ENCODE results near the gene HAUS7. TPM values are rescaled to one million over a fixed set of nuclear protein-coding genes. Genes with fewer than 3 reads are reported as not detected.

HAUS7 gene
- polyA plus RNA-seq, 1 donor from 2014 or later: 27.7 TPM

DNA sequence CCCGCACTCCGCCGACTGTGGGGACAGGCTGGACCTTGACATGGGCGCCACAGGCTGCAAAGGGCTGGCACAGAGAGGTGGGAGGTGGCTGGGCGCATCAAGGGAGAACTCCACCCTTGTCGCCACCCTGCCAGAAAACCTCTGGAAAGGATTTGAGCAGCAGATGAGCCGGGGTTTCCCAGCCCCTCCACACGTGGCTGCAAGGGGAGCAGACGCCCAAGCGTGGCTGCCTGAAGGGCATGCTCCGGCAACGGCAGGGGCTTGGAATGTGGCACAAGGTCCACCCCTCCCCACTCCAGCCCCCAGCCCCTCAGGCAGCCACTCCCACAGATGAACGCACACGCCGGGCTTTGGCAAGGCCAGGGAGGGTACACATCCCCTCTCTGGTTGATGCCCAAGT lies 29.0 kb upstream of the HAUS7 start:
- Histone ChIP-seq H3K9me3 (ENCODE audit: low read length) (no peaks in the 10 kb centered on the region), H3K4me3 (ENCODE audit: low read length) (no peak overlapping the region), H2AFZ (ENCODE audit: low read depth, low read length) (no peak overlapping the region), H3K4me2 (ENCODE audit: low read length) (no peak overlapping the region), H3F3A (ENCODE audit: insufficient read depth, low read length, poor library complexity, severe bottlenecking) (no peaks in the 10 kb centered on the region), H3K27me3 (ENCODE audit: insufficient read depth, low read depth, low read length) (no peaks in the 10 kb centered on the region), H3K27ac (ENCODE audit: low read length) (no peak overlapping the region), H3K79me2 (replicated peaks; ENCODE audit: insufficient read depth, low read length) (no peaks in the 10 kb centered on the region), H4K20me1 (ENCODE audit: insufficient read depth) (no peaks in the 10 kb centered on the region), H3K9ac (ENCODE audit: low read length) (no peak overlapping the region), H3K36me3 (ENCODE audit: insufficient read depth, low read length) (no peaks in the 10 kb centered on the region), H3K9me2 (ENCODE audit: insufficient read depth, low read length) (no peaks in the 10 kb centered on the region)
- TF ChIP-seq EP300 (conservative IDR thresholded peaks at IDR 0.05; ENCODE audit: poor library complexity, severe bottlenecking) (no peak), MXI1 (conservative IDR thresholded peaks at IDR 0.05; ENCODE audit: poor library complexity, severe bottlenecking) (no peak), SMC3 (conservative IDR thresholded peaks at IDR 0.05; ENCODE audit: poor library complexity) (no peak), TAF1 (IDR thresholded peaks at IDR 0.05; ENCODE audit: low read depth) (no peak), RAD21 (conservative IDR thresholded peaks at IDR 0.05) (no peak), EZH2 (IDR thresholded peaks at IDR 0.05; ENCODE audit: borderline replicate concordance, insufficient read depth, low read length, poor library complexity, severe bottlenecking) (no peak), POLR2AphosphoS5 (IDR thresholded peaks at IDR 0.05) (no peak)
- TF ChIP-seq, protein P1, sequence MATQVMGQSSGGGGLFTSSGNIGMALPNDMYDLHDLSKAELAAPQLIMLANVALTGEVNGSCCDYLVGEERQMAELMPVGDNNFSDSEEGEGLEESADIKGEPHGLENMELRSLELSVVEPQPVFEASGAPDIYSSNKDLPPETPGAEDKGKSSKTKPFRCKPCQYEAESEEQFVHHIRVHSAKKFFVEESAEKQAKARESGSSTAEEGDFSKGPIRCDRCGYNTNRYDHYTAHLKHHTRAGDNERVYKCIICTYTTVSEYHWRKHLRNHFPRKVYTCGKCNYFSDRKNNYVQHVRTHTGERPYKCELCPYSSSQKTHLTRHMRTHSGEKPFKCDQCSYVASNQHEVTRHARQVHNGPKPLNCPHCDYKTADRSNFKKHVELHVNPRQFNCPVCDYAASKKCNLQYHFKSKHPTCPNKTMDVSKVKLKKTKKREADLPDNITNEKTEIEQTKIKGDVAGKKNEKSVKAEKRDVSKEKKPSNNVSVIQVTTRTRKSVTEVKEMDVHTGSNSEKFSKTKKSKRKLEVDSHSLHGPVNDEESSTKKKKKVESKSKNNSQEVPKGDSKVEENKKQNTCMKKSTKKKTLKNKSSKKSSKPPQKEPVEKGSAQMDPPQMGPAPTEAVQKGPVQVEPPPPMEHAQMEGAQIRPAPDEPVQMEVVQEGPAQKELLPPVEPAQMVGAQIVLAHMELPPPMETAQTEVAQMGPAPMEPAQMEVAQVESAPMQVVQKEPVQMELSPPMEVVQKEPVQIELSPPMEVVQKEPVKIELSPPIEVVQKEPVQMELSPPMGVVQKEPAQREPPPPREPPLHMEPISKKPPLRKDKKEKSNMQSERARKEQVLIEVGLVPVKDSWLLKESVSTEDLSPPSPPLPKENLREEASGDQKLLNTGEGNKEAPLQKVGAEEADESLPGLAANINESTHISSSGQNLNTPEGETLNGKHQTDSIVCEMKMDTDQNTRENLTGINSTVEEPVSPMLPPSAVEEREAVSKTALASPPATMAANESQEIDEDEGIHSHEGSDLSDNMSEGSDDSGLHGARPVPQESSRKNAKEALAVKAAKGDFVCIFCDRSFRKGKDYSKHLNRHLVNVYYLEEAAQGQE (IDR thresholded peaks at IDR 0.05; ENCODE audit: borderline replicate concordance): no peak
- TF ChIP-seq, protein P2, sequence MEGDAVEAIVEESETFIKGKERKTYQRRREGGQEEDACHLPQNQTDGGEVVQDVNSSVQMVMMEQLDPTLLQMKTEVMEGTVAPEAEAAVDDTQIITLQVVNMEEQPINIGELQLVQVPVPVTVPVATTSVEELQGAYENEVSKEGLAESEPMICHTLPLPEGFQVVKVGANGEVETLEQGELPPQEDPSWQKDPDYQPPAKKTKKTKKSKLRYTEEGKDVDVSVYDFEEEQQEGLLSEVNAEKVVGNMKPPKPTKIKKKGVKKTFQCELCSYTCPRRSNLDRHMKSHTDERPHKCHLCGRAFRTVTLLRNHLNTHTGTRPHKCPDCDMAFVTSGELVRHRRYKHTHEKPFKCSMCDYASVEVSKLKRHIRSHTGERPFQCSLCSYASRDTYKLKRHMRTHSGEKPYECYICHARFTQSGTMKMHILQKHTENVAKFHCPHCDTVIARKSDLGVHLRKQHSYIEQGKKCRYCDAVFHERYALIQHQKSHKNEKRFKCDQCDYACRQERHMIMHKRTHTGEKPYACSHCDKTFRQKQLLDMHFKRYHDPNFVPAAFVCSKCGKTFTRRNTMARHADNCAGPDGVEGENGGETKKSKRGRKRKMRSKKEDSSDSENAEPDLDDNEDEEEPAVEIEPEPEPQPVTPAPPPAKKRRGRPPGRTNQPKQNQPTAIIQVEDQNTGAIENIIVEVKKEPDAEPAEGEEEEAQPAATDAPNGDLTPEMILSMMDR (IDR thresholded peaks at IDR 0.05; ENCODE audit: poor library complexity, severe bottlenecking): no peak

DNA sequence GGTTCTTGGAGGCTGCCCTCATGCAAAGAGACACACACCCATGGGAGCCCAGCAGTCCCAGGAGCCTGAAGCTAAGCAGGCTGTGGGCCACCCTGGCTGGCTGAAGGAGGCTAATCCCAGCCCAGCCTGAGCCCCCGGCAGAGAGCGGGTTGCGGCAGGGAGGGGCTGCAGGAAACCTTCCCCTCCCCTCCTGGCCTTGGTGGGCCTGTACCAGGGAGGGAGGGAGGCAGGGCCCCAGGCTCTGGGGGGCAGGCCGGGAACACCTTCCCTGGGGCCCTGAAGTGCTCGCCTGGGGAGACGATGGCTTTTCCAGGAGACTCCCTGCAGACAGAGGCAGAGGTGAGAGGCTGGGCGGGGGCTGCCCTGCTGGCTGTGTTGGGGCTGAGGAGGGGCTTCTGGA lies 28.1 kb upstream of the HAUS7 start:
- no peak for TF ChIP-seq EZH2 (IDR thresholded peaks at IDR 0.05; ENCODE audit: borderline replicate concordance, insufficient read depth, low read length, poor library complexity, severe bottlenecking)
- TF ChIP-seq, protein P2 (IDR thresholded peaks at IDR 0.05; ENCODE audit: poor library complexity, severe bottlenecking): no peak
- TF ChIP-seq EP300 (conservative IDR thresholded peaks at IDR 0.05; ENCODE audit: poor library complexity, severe bottlenecking): no peak
- TF ChIP-seq MXI1 (conservative IDR thresholded peaks at IDR 0.05; ENCODE audit: poor library complexity, severe bottlenecking): no peak
- TF ChIP-seq SMC3 (conservative IDR thresholded peaks at IDR 0.05; ENCODE audit: poor library complexity): no peak
- no peak for TF ChIP-seq RAD21 (conservative IDR thresholded peaks at IDR 0.05)
- TF ChIP-seq POLR2AphosphoS5 (IDR thresholded peaks at IDR 0.05): no peak
- TF ChIP-seq, protein P1 (IDR thresholded peaks at IDR 0.05; ENCODE audit: borderline replicate concordance): no peak
- TF ChIP-seq TAF1 (IDR thresholded peaks at IDR 0.05; ENCODE audit: low read depth): no peak
- Histone ChIP-seq H3K27ac (ENCODE audit: low read length) (no peak overlapping the region), H3K27me3 (ENCODE audit: insufficient read depth, low read depth, low read length) (no peaks in the 10 kb centered on the region), H2AFZ (ENCODE audit: low read depth, low read length) (no peak overlapping the region), H3K36me3 (ENCODE audit: insufficient read depth, low read length) (no peaks in the 10 kb centered on the region), H3K9me2 (ENCODE audit: insufficient read depth, low read length) (no peaks in the 10 kb centered on the region), H3K9ac (ENCODE audit: low read length) (no peak overlapping the region), H3K79me2 (replicated peaks; ENCODE audit: insufficient read depth, low read length) (no peaks in the 10 kb centered on the region), H3K4me3 (ENCODE audit: low read length) (no peak overlapping the region), H3K4me2 (ENCODE audit: low read length) (no peak overlapping the region), H4K20me1 (ENCODE audit: insufficient read depth) (no peaks in the 10 kb centered on the region), H3K9me3 (ENCODE audit: low read length) (no peaks in the 10 kb centered on the region), H3F3A (ENCODE audit: insufficient read depth, low read length, poor library complexity, severe bottlenecking) (no peaks in the 10 kb centered on the region)

Data from neural cell (in vitro differentiated cells).